HCT116 (cell line): ENCODE measurements around the gene ASB10. TPM values are rescaled to one million over a fixed set of nuclear protein-coding genes. Genes with fewer than 3 reads are reported as not detected.

ENCODE experiments used
- ATAC-seq: fragments of 200-7000 bp; cut with Tn5 transposase; 2 replicates; pipeline ENCODE4 v1.9.1; 2020; ENCODE audit warnings: mild to moderate bottlenecking, moderate library complexity
- BruUV-seq: library from RNA; stranded (reverse); fragments of 400-500 nt; replicated peaks from 2 replicates; lab custom pipeline; 2021; lab: Mats Ljungman, UMichigan
- CTCF ChIA-PET: fragments of 300-600 bp; sonication (Branson Sonifier 250); formaldehyde crosslinking; loops from one replicate; lab custom pipeline; 2021; ENCODE audit warnings: antibody characterized with exemption; lab: Charles Lee
- POLR2A ChIA-PET: fragments of 300-600, 350-600 bp; sonication (Branson Sonifier 250); formaldehyde crosslinking; loops from one replicate; lab custom pipeline; 2021; ENCODE audit warnings: antibody characterized with exemption; lab: Charles Lee
- RAD21 ChIA-PET, 2 experiments: fragments of 300-600 bp; sonication (Branson Sonifier 250); formaldehyde crosslinking; loops; one replicate each; lab custom pipeline; 2023; ENCODE audit warnings: low total read pairs in 2 of 2; ENCODE audit not compliant: uncharacterized antibody in 2 of 2, unreplicated experiment in 2 of 2, low non-redundant PET in 1 of 2; lab: Charles Lee
- DNase-seq: peaks from one replicate; pipeline ENCODE4 v3.0.0-alpha.2; 2010; ENCODE audit warnings: low read depth, low spot score
- H2AFZ ChIP-seq: fragments of 200-600 bp; shearing (Covaris generic), sonication (generic); 2 replicates; pipeline ENCODE4 v1.6.1; 2017; ENCODE audit warnings: low read depth, mixed run types, mixed read lengths, antibody characterized with exemption, low read length; ENCODE audit not compliant: poor library complexity, severe bottlenecking
- H3K27ac ChIP-seq: 2 replicates; pipeline ENCODE4 v1.5.1; 2012; ENCODE audit warnings: low read depth, low read length
- H3K27me3 ChIP-seq: fragments of 200-600 bp; sonication (generic); 2 replicates; pipeline ENCODE4 v1.6.1; 2016; ENCODE audit warnings: mixed run types, low read length, mixed read lengths; ENCODE audit not compliant: insufficient read depth
- H3K36me3 ChIP-seq, 2 experiments: fragments of 200-500 bp in 1 of 2; fragments of 200-600 bp in 1 of 2; sonication (Bioruptor generic) in 1 of 2; sonication (generic) in 1 of 2; 2 replicates each; pipeline versions ENCODE4 v1.5.1 to v1.6.1; 2014 to 2016; ENCODE audit warnings: low read length in 2 of 2, inconsistent platforms in 1 of 2, mixed read lengths in 1 of 2, mixed run types in 1 of 2; ENCODE audit not compliant: insufficient read depth in 2 of 2, control insufficient read depth in 1 of 2
- H3K4me1 ChIP-seq, 2 experiments: fragments of 200-600 bp in 1 of 2; sonication (generic) in 1 of 2; 2 replicates each; pipeline versions ENCODE4 v1.5.1 to v1.6.1; 2012 to 2017; ENCODE audit warnings: low read length in 2 of 2, inconsistent platforms in 1 of 2, mild to moderate bottlenecking in 1 of 2, mixed read lengths in 1 of 2, mixed run types in 1 of 2, moderate library complexity in 1 of 2; ENCODE audit not compliant: insufficient read depth in 2 of 2, control insufficient read depth in 1 of 2
- H3K4me2 ChIP-seq: fragments of 200-600 bp; sonication (generic); 2 replicates; pipeline ENCODE4 v1.6.1; 2017; ENCODE audit warnings: mixed run types, low read length, mixed read lengths
- H3K4me3 ChIP-seq, 2 experiments: fragments of 200-600 bp in 1 of 2; sonication (generic) in 1 of 2; replicated peaks in 1 of 2; 2 replicates each; pipeline ENCODE4 v1.5.1; 2011 to 2016; ENCODE audit warnings: low read length in 2 of 2, control low read depth in 1 of 2, low read depth in 1 of 2, mild to moderate bottlenecking in 1 of 2, mixed read lengths in 1 of 2, mixed run types in 1 of 2
- H3K79me2 ChIP-seq: fragments of 200-600 bp; sonication (generic); 2 replicates; pipeline ENCODE4 v1.6.1; 2017; ENCODE audit warnings: mild to moderate bottlenecking, mixed run types, low read length, moderate library complexity, mixed read lengths; ENCODE audit not compliant: insufficient read depth
- H3K9ac ChIP-seq: fragments of 200-600 bp; sonication (generic); 2 replicates; pipeline ENCODE4 v1.6.1; 2016; ENCODE audit warnings: low read length, mixed read lengths
- H3K9me2 ChIP-seq: fragments of 200-600 bp; sonication (generic), shearing (Covaris generic); 2 replicates; pipeline ENCODE4 v1.6.1; 2017; ENCODE audit warnings: mixed run types, mild to moderate bottlenecking, moderate library complexity; ENCODE audit not compliant: insufficient read depth
- H3K9me3 ChIP-seq, 2 experiments: fragments of 200-500 bp in 1 of 2; fragments of 200-600 bp in 1 of 2; sonication (Bioruptor generic) in 1 of 2; sonication (generic) in 1 of 2; 2 replicates each; pipeline ENCODE4 v1.6.1; 2014 to 2017; ENCODE audit warnings: low read length in 2 of 2, mixed read lengths in 2 of 2, inconsistent platforms in 1 of 2, low read depth in 1 of 2, mild to moderate bottlenecking in 1 of 2, mixed run types in 1 of 2, moderate library complexity in 1 of 2; ENCODE audit not compliant: control insufficient read depth in 1 of 2, insufficient read depth in 1 of 2
- H4K20me1 ChIP-seq: fragments of 200-600 bp; sonication (generic), shearing (Covaris generic); 2 replicates; pipeline ENCODE4 v1.6.1; 2017; ENCODE audit warnings: mixed run types, mild to moderate bottlenecking, moderate library complexity; ENCODE audit not compliant: insufficient read depth
- CBX3 ChIP-seq: IDR thresholded peaks from 2 replicates; pipeline ENCODE4 v1.6.1; 2012; ENCODE audit warnings: low read depth
- CEBPB ChIP-seq: IDR thresholded peaks from 2 replicates; pipeline ENCODE4 v1.6.1; 2012; ENCODE audit warnings: low read depth
- EGR1 ChIP-seq: IDR thresholded peaks from 2 replicates; pipeline ENCODE4 v1.6.1; 2012; ENCODE audit warnings: low read depth
- EZH2 ChIP-seq: fragments of 200-600 bp; sonication (generic); IDR thresholded peaks from 2 replicates; pipeline ENCODE4 v1.6.1; 2017; ENCODE audit warnings: antibody characterized with exemption, mixed run types
- EZH2phosphoT487 ChIP-seq: fragments of 200-600 bp; IDR thresholded peaks from 2 replicates; pipeline ENCODE4 v1.6.1; 2018; ENCODE audit warnings: antibody characterized with exemption, borderline replicate concordance
- JUND ChIP-seq: IDR thresholded peaks from 2 replicates; pipeline ENCODE4 v1.6.1; 2012
- MAX ChIP-seq: IDR thresholded peaks from 2 replicates; pipeline ENCODE4 v1.6.1; 2012
- POLR2A ChIP-seq: IDR thresholded peaks from 2 replicates; pipeline ENCODE4 v1.7.0; 2011; ENCODE audit warnings: borderline replicate concordance; ENCODE audit not compliant: insufficient read depth, insufficient read length; ENCODE audit errors: extremely low read depth
- SP1 ChIP-seq: IDR thresholded peaks from 2 replicates; pipeline ENCODE4 v1.6.1; 2012; ENCODE audit warnings: low read depth
- TCF7L2 ChIP-seq: IDR thresholded peaks from 2 replicates; pipeline ENCODE4 v1.7.0; 2011; ENCODE audit warnings: borderline replicate concordance, inconsistent platforms; ENCODE audit not compliant: insufficient read depth, insufficient read length; ENCODE audit errors: extremely low read depth
- ZFX ChIP-seq: fragments of 450-650 bp; IDR thresholded peaks from 2 replicates; pipeline ENCODE4 v1.6.1; 2017
- ZNF274 ChIP-seq: fragments of 200-500 bp; sonication (Bioruptor generic); IDR thresholded peaks from 2 replicates; pipeline ENCODE4 v1.6.1; 2014; ENCODE audit warnings: mild to moderate bottlenecking, low read depth, low read length, inconsistent platforms
- intact Hi-C: fragments of 100-400 bp; cut with micrococcal nuclease; formaldehyde crosslinking; loops from 2 replicates; pipeline ENCODE4 v1.10.0; 2022
- total RNA-seq: library from RNA; stranded (reverse); gene quantifications from one replicate; pipeline ENCODE4 v1.2.1, GENCODE V29; 2021; ENCODE audit not compliant: unreplicated experiment
- TF ChIP-seq, protein P1 (sequence below): IDR thresholded peaks from 2 replicates; pipeline ENCODE4 v1.6.1; 2011; ENCODE audit warnings: mild to moderate bottlenecking, low read length, moderate library complexity; ENCODE audit not compliant: insufficient replicate concordance; ENCODE audit errors: extremely low read depth
- TF ChIP-seq, protein P2 (sequence below): IDR thresholded peaks from 2 replicates; pipeline ENCODE4 v1.6.1; 2012; ENCODE audit warnings: low read depth

Gene ASB10
- total RNA-seq, 1 experiment from 2014 or later: not detected

DNA sequence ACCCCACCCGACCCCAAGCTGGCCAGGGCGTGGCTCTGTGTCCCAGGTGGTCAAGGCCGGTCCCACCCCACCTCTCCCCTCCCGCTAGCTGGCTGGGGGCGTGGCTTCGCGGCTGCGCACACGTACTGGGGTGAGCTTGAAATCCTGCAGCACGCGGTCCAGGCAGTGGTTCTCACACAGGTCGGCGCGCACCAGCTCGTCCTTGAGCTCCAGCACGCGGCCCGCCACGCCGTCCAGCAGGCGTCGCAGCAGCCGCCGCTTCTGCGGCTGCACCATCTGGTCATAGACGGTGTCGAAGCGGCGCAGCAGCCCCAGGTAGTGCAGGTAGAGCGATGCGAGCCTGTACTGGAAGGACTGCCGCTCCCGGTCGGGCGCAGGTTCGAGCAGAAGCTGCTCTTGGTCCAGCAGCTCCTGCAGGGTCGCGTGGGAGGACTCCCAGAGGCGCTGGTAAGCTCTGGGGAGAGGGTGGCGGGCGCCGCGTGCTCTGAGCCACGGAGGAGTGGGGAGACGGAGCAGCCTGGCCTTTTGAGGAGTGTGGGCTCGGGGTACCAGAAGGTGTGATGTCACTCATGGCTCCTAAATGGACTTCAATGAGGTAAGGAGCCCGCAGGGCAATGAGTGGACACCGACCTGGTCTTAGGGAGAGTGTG lies 17.5 kb upstream of the ASB10 start:
- Histone ChIP-seq H2AFZ (no peak overlapping the region), H4K20me1 (no peaks in the 10 kb centered on the region), H3K36me3 (no peaks in the 10 kb centered on the region), H3K4me2 (no peak overlapping the region), H3K79me2 (no peaks in the 10 kb centered on the region), H3K4me1 (no peaks in the 10 kb centered on the region), H3K27ac (no peak overlapping the region), H3K9ac (no peak overlapping the region), H3K9me3 (no peaks in the 10 kb centered on the region), H3K4me3 (no peak overlapping the region), H3K27me3 (0 out of 2 replicates have a peak, but pooled peaks cover 6% of the 10 kb centered on the region), H3K9me2 (no peaks in the 10 kb centered on the region)
- no TSS peak for BruUV-seq
- RAD21 ChIA-PET: no interaction called here
- CTCF ChIA-PET: no interaction called here
- intact Hi-C loops: no loop called here
- POLR2A ChIA-PET: no interaction called here
- TF ChIP-seq TCF7L2 (no peak), POLR2A (no peak), SP1 (no peak), ZFX (no peak), JUND (no peak), CBX3 (no peak), EZH2phosphoT487 (no peak), ZNF274 (no peak), EGR1 (no peak), EZH2 (no peak), CEBPB (no peak), MAX (no peak)
- TF ChIP-seq, protein P1, sequence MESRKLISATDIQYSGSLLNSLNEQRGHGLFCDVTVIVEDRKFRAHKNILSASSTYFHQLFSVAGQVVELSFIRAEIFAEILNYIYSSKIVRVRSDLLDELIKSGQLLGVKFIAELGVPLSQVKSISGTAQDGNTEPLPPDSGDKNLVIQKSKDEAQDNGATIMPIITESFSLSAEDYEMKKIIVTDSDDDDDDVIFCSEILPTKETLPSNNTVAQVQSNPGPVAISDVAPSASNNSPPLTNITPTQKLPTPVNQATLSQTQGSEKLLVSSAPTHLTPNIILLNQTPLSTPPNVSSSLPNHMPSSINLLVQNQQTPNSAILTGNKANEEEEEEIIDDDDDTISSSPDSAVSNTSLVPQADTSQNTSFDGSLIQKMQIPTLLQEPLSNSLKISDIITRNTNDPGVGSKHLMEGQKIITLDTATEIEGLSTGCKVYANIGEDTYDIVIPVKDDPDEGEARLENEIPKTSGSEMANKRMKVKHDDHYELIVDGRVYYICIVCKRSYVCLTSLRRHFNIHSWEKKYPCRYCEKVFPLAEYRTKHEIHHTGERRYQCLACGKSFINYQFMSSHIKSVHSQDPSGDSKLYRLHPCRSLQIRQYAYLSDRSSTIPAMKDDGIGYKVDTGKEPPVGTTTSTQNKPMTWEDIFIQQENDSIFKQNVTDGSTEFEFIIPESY: no peak
- TF ChIP-seq, protein P2, sequence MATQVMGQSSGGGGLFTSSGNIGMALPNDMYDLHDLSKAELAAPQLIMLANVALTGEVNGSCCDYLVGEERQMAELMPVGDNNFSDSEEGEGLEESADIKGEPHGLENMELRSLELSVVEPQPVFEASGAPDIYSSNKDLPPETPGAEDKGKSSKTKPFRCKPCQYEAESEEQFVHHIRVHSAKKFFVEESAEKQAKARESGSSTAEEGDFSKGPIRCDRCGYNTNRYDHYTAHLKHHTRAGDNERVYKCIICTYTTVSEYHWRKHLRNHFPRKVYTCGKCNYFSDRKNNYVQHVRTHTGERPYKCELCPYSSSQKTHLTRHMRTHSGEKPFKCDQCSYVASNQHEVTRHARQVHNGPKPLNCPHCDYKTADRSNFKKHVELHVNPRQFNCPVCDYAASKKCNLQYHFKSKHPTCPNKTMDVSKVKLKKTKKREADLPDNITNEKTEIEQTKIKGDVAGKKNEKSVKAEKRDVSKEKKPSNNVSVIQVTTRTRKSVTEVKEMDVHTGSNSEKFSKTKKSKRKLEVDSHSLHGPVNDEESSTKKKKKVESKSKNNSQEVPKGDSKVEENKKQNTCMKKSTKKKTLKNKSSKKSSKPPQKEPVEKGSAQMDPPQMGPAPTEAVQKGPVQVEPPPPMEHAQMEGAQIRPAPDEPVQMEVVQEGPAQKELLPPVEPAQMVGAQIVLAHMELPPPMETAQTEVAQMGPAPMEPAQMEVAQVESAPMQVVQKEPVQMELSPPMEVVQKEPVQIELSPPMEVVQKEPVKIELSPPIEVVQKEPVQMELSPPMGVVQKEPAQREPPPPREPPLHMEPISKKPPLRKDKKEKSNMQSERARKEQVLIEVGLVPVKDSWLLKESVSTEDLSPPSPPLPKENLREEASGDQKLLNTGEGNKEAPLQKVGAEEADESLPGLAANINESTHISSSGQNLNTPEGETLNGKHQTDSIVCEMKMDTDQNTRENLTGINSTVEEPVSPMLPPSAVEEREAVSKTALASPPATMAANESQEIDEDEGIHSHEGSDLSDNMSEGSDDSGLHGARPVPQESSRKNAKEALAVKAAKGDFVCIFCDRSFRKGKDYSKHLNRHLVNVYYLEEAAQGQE: no peak
- ATAC-seq: no peak
- DNase-seq: no peak
